BLaER1 treated with 17β-estradiol and CSF1 and Interleukin-3, amounts not matched to agents 10 nM and 100 nM (cell line): ENCODE measurements around the gene ILKAP.

ENCODE experiments used
- H3K27ac ChIP-seq, 11 experiments: shearing (Covaris generic); formaldehyde crosslinking; 2 replicates each; pipeline ENCODE4 v1.8.1; 2022
- H3K27me3 ChIP-seq, 11 experiments: shearing (Covaris generic); formaldehyde crosslinking; 2 replicates each; pipeline ENCODE4 v1.8.1; 2022
- H3K36me3 ChIP-seq, 11 experiments: shearing (Covaris generic); formaldehyde crosslinking; 2 replicates each; pipeline ENCODE4 v1.8.1; 2022
- H3K4me1 ChIP-seq, 10 experiments: shearing (Covaris generic); formaldehyde crosslinking; 2 replicates each; pipeline ENCODE4 v1.8.1; 2022
- H3K4me2 ChIP-seq, 11 experiments: shearing (Covaris generic); formaldehyde crosslinking; 2 replicates each; pipeline ENCODE4 v1.8.1; 2022
- H3K4me3 ChIP-seq, 10 experiments: shearing (Covaris generic); formaldehyde crosslinking; 2 replicates each; pipeline ENCODE4 v1.8.1; 2022
- H3K9ac ChIP-seq, 11 experiments: shearing (Covaris generic); formaldehyde crosslinking; 2 replicates each; pipeline ENCODE4 v1.8.1; 2022
- H3K9me3 ChIP-seq, 11 experiments: shearing (Covaris generic); formaldehyde crosslinking; replicated peaks in 1 of 11; 2 replicates each; pipeline ENCODE4 v1.8.1; 2022
- H4K20me1 ChIP-seq, 11 experiments: shearing (Covaris generic); formaldehyde crosslinking; 2 replicates each; pipeline ENCODE4 v1.8.1; 2022
- Cebpa-rat ChIP-seq, 11 experiments: shearing (Covaris generic); IDR thresholded peaks; 2 replicates each; pipeline ENCODE4 v1.8.1; 2022

Gene ILKAP

GRCh38 chr2:238140040-238140439 lies 63.5 kb downstream of the ILKAP start:
- Histone ChIP-seq H3K9me3 (no peaks in the 10 kb centered on the region), H3K4me2 (peak overlapping the region in 10 of 11 experiments; percentile 86 to 98 (median 96); a peak in 18 of 22 replicates), H3K27ac (no peak overlapping the region), H3K36me3 (0 out of 22 replicates have a peak, but pooled peaks cover 0 to 10% (median 0%) of the 10 kb centered on the region in 11 experiments), H4K20me1 (peaks cover 0 to 46% (median 0%) of the 10 kb centered on the region in 11 experiments; a peak in 4 of 22 replicates), H3K27me3 (no peaks in the 10 kb centered on the region), H3K4me3 (no peak overlapping the region), H3K9ac (no peak overlapping the region), H3K4me1 (peaks cover 79 to 94% (median 86%) of the 10 kb centered on the region in 10 experiments)
- TF ChIP-seq Cebpa-rat (IDR thresholded peaks at IDR 0.05) = no peak

GRCh38 chr2:238139196-238140039 lies 64.1 kb downstream of the ILKAP start:
- Histone ChIP-seq H3K27ac (peak overlapping the region; percentile 60 to 74 (median 68); a peak in 21 of 22 replicates), H3K9ac (peak overlapping the region; percentile 55 to 82 (median 73)), H4K20me1 (peaks cover 0 to 40% (median 0%) of the 10 kb centered on the region in 11 experiments; a peak in 4 of 22 replicates), H3K27me3 (no peaks in the 10 kb centered on the region), H3K36me3 (0 out of 22 replicates have a peak, but pooled peaks cover 0 to 10% (median 0%) of the 10 kb centered on the region in 11 experiments), H3K4me1 (peaks cover 79 to 89% (median 82%) of the 10 kb centered on the region in 10 experiments), H3K4me3 (peak overlapping the region; percentile 26 to 68 (median 42)), H3K9me3 (no peaks in the 10 kb centered on the region), H3K4me2 (peak overlapping the region; percentile 86 to 98 (median 95))
- no peak for TF ChIP-seq Cebpa-rat (IDR thresholded peaks at IDR 0.05)

DNA sequence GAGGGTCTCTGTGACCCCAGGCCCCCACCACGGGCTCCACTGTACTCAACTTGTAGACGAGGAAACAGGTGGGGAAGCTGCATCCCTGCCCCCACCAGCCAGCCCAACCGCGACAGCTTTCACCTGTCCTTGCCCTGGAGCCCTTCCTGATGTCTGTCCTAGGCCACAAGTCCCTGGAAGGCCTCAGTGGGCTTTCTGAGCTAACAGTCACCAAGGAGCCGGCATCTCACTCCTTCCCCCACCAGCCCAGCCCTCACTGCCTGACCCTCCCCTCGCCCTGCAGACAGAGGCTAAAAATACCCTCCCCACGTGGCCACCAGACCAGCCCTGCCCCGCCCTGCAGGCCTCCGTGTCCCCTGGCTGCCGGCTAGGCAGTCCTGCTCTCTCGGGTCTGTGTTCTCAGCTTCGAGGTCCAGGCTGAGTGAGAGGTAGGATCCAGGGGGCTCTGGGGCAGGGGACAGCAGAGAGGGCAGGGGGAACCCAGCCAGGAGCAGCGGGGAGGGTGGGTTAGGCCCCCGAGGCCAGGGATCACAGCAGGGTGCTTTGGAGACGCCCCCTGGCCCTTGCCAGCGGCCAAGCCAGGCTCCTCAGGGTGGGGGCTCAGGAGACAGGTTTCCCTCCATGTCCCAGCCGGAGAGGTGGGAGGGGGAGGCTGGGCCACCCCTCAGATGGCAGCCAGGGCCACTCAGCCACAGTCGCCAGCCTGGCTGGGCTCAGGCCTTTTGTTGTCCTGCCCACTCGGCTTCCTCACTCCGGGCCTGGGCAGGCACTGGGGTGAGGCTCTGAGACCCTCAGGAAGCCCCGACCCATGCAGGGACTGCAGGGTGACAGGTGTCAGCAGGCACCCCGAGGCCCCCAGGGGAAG lies 64.9 kb downstream of the ILKAP start, which contains the start of gene KLHL30:
TSS of gene KLHL30 (plus strand) at position 338 of the 865 bp plus-strand sequence. CDS start 2,087 bp downstream, outside the sequence.
- Histone ChIP-seq H3K27me3 (no peaks in the 10 kb centered on the region), H3K36me3 (0 out of 22 replicates have a peak, but pooled peaks cover 0 to 10% (median 0%) of the 10 kb centered on the region in 11 experiments), H3K4me1 (peaks cover 76 to 89% (median 81%) of the 10 kb centered on the region in 10 experiments), H3K9me3 (no peaks in the 10 kb centered on the region), H3K27ac (peak within 1 kb of the TSS; percentile 60 to 74 (median 68); a peak in 21 of 22 replicates), H3K4me3 (peak within 1 kb of the TSS; percentile 26 to 68 (median 42)), H3K4me2 (peak within 1 kb of the TSS; percentile 86 to 98 (median 95)), H4K20me1 (peaks cover 0 to 34% (median 0%) of the 10 kb centered on the region in 11 experiments; a peak in 4 of 22 replicates), H3K9ac (peak within 1 kb of the TSS; percentile 55 to 82 (median 73))
- no peak for TF ChIP-seq Cebpa-rat (IDR thresholded peaks at IDR 0.05)

- TF ChIP-seq Cebpa-rat (IDR thresholded peaks at IDR 0.05) = no peak
- H4K20me1 ChIP-seq = peaks cover 0 to 27% (median 0%) of the 10 kb centered on the region in 11 experiments; a peak in 4 of 22 replicates
- no peaks in the 10 kb centered on the region for H3K27me3 ChIP-seq
- peaks cover 76 to 89% (median 81%) of the 10 kb centered on the region in 10 experiments for H3K4me1 ChIP-seq
- peak overlapping the region in 8 of 11 experiments; percentile 55 to 76 (median 72); a peak in 10 of 22 replicates for H3K9ac ChIP-seq
- 0 out of 22 replicates have a peak, but pooled peaks cover 0 to 10% (median 0%) of the 10 kb centered on the region in 11 experiments for H3K36me3 ChIP-seq
- H3K4me2 ChIP-seq = peak overlapping the region; percentile 86 to 98 (median 95)
- H3K4me3 ChIP-seq = peak overlapping the region in 2 of 10 experiments; percentile 37 to 68; a peak in 3 of 20 replicates
- H3K9me3 ChIP-seq = no peaks in the 10 kb centered on the region
- H3K27ac ChIP-seq = peak overlapping the region in 10 of 11 experiments; percentile 60 to 74 (median 67); a peak in 15 of 22 replicates
These were observed 65.6 kb downstream of the ILKAP start for GRCh38 chr2:238137885-238138284.

- Histone ChIP-seq H4K20me1 (peaks cover 0 to 18% (median 0%) of the 10 kb centered on the region in 11 experiments; a peak in 4 of 22 replicates), H3K27me3 (peaks cover 0 to 1% (median 0%) of the 10 kb centered on the region in 11 experiments; a peak in 1 of 22 replicates), H3K9ac (peak overlapping the region in 1 of 11 experiments; percentile 19; a peak in 2 of 22 replicates), H3K27ac (peak overlapping the region in 7 of 11 experiments; percentile 7 to 74 (median 20); a peak in 9 of 22 replicates), H3K36me3 (0 out of 22 replicates have a peak, but pooled peaks cover 0 to 10% (median 0%) of the 10 kb centered on the region in 11 experiments), H3K4me3 (no peak overlapping the region), H3K4me1 (peaks cover 69 to 89% (median 81%) of the 10 kb centered on the region in 10 experiments), H3K4me2 (peak overlapping the region; percentile 86 to 98 (median 95)), H3K9me3 (no peaks in the 10 kb centered on the region)
- TF ChIP-seq Cebpa-rat (IDR thresholded peaks at IDR 0.05) = peak in 7 of 11 experiments; percentile 21 to 92 (median 86); a peak in 11 of 22 replicates
These were observed 66.5 kb downstream of the ILKAP start for GRCh38 chr2:238136820-238137537.

DNA sequence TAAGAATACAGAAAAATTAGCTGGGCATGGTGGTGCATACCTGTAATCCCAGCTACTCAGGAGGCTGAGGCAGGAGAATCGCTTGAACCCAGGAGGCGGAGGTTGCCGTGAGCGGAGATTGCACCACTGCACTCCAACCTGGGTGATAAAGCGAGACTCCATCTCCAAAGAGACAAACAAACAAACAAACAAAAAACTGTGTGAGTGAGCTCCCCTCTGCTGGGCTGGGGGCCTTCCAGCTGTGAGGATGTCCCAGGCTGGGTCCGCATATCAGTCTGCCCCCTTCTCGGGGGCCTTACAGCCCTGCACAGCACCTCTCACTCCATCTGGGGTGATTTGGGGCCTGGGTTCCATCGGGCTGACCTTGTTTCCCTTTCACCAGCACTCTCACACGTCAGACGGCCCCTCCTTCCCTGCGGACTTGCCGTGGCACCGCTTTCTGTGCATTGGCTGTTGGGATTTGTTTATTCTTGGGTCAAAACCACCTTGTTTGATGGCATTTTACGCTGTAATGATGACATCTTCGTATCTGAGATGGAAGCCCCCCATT lies 67.8 kb downstream of the ILKAP start:
- H3K4me1 ChIP-seq = peaks cover 68 to 89% (median 81%) of the 10 kb centered on the region in 10 experiments
- H3K9ac ChIP-seq = no peak overlapping the region
- no peaks in the 10 kb centered on the region for H3K9me3 ChIP-seq
- 0 out of 22 replicates have a peak, but pooled peaks cover 0 to 4% (median 0%) of the 10 kb centered on the region in 11 experiments for H3K36me3 ChIP-seq
- H3K4me2 ChIP-seq = no peak overlapping the region
- no peak for TF ChIP-seq Cebpa-rat (IDR thresholded peaks at IDR 0.05)
- peaks cover 0 to 5% (median 0%) of the 10 kb centered on the region in 11 experiments; a peak in 2 of 22 replicates for H4K20me1 ChIP-seq
- H3K27me3 ChIP-seq = peaks cover 0 to 14% (median 0%) of the 10 kb centered on the region in 11 experiments; a peak in 8 of 22 replicates
- peak overlapping the region in 1 of 11 experiments; percentile 22; a peak in 1 of 22 replicates for H3K27ac ChIP-seq
- H3K4me3 ChIP-seq = no peak overlapping the region

DNA sequence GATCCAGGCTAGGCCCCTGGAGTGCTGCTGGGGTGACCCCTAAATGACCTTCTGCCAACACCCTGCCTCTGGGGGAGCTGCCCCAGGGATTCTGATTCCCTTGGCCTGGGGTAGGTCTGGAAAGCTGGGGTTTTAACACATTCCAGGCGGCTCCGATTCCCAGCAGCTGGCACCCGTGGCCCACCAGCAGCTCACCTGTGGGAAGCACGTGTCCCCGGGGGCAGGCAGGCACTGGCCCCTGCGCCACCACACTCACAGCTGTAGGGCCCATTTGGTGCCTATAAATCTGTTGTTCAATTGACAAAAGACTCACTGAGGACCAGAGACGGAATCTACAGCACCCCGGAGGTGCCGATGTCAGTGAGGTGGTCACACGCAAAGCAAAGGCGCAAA lies 69.1 kb downstream of the ILKAP start:
- Histone ChIP-seq H4K20me1 (peaks cover 0 to 4% (median 0%) of the 10 kb centered on the region in 11 experiments; a peak in 1 of 22 replicates), H3K36me3 (no peaks in the 10 kb centered on the region), H3K9me3 (no peaks in the 10 kb centered on the region), H3K27me3 (peaks cover 0 to 21% (median 0%) of the 10 kb centered on the region in 11 experiments; a peak in 8 of 22 replicates), H3K4me1 (peaks cover 57 to 86% (median 81%) of the 10 kb centered on the region in 10 experiments), H3K9ac (no peak overlapping the region), H3K4me2 (peak overlapping the region in 7 of 11 experiments; percentile 18 to 88 (median 78); a peak in 4 of 22 replicates), H3K4me3 (no peak overlapping the region), H3K27ac (no peak overlapping the region)
- TF ChIP-seq Cebpa-rat (IDR thresholded peaks at IDR 0.05) = no peak
